Measurements from ENCODE around the gene NEK8.

DNA sequence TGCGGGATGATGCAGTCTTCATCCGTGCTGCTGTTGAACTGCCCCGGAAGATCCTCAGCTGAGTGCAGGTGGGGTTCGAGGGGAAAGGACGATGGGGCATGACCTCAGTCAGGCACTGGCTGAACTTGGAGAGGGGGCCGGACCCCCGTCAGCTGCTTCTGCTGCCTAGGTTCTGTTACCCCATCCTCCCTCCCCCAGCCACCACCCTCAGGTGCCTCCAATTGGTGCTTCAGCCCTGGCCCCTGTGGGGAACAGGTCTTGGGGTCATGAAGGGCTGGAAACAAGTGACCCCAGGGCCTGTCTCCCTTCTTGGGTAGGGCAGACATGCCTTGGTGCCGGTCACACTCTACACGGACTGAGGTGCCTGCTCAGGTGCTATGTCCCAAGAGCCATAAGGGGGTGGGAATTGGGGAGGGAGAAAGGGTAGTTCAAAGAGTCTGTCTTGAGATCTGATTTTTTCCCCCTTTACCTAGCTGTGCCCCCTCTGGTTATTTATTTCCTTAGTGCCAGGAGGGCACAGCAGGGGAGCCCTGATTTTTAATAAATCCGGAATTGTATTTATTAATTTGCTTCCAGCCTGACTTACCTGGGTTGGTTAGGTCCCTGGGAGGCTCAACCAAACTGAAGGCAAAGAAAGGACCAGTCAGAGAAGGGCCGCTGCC is 21.1 kb downstream of the NEK8 start:
- TF ChIP-seq CTCF (IDR thresholded peaks at IDR 0.05) (no peak), POLR2A (IDR thresholded peaks at IDR 0.05) (no peak), POLR2AphosphoS5 (IDR thresholded peaks at IDR 0.05) (no peak)

Data from prostate gland (tissue), 2 donors.